Mucosa of descending colon (tissue), 3 donors: ENCODE measurements around the gene SPAG8. TPM values are rescaled to one million over a fixed set of nuclear protein-coding genes. Genes with fewer than 3 reads are reported as not detected.

Experiments used
- ATAC-seq: fragments of 200-7000 bp; cut with Tn5 transposase; one replicate; pipeline ENCODE4 v1.9.1; 2020; ENCODE audit warnings: mild to moderate bottlenecking, moderate library complexity
- DNase-seq, 3 donors: peaks; one replicate each; pipeline ENCODE4 v3.0.0-alpha.2; 2020
- H3K36me3 ChIP-seq: fragments of 200-600 bp; one replicate; pipeline ENCODE4 v1.8.0; 2021; ENCODE audit warnings: low read depth, mild to moderate bottlenecking
- H3K4me1 ChIP-seq: fragments of 200-600 bp; one replicate; pipeline ENCODE4 v1.8.0; 2021; ENCODE audit warnings: low read depth, mild to moderate bottlenecking
- H3K4me3 ChIP-seq: fragments of 200-600 bp; one replicate; pipeline ENCODE4 v1.8.0; 2021; ENCODE audit warnings: mild to moderate bottlenecking
- H3K9me3 ChIP-seq: fragments of 200-600 bp; one replicate; pipeline ENCODE4 v1.8.0; 2021; ENCODE audit warnings: mild to moderate bottlenecking
- CTCF ChIP-seq: fragments of 200-600 bp; IDR thresholded peaks from one replicate; pipeline ENCODE4 v1.8.0; 2022; ENCODE audit warnings: antibody characterized with exemption, mild to moderate bottlenecking
- intact Hi-C, 2 donors: fragments of 100-400 bp; cut with DNase I in 1 of 2; cut with micrococcal nuclease in 1 of 2; formaldehyde crosslinking; loops; one replicate each; pipeline versions ENCODE4 v1.11.0 to v1.11.1; 2022; cut with DNase I, micrococcal nuclease
- total RNA-seq, 3 donors: library from RNA; stranded (reverse); fragmentation: NEBNext Ultra II Directional in 2 of 3; extraction: Animal tissue kit (Norgen Biotek cat#: 25700) in 2 of 3; gene quantifications; one replicate each; pipeline versions ENCODE4 v1.2.1 to v1.2.4, GENCODE V29; 2021 to 2023
- donor health status: DM: no; HTN: no; CAD: no; lungs with moderate emphysema.
- donor health status: DM: no; HTN: no; CAD: no.
- donor health status: DM: no; HTN: yes; CAD: no.

Gene SPAG8
- total RNA-seq, 3 donors from 2014 or later = 0.84 to 2.5 (median 0.92) TPM

DNA sequence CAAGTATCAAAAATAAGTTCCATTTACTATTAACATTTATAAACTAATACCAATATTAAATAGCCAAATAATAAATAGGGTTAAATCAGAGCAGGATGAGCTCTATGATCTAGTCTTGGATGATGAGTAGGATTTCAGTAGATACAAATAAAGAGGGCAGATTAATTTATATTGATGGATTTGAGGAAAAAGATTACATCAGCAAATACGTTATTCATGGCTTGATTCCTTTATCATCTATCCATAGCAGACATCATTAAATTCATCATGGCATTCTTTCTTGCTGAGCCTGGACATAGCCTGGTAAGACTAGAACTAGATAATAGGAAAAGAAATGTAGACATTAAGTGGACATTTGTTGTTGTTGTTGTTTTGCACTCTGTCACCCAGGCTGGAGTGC is 44.6 kb downstream of the SPAG8 start:
- Histone ChIP-seq H3K36me3 (no peaks in the 10 kb centered on the region), H3K9me3 (no peaks in the 10 kb centered on the region), H3K4me1 (peaks cover 21% of the 10 kb centered on the region), H3K4me3 (no peak overlapping the region)
- DNase-seq = no peak
- ATAC-seq = no peak
- no peak for TF ChIP-seq CTCF
- intact Hi-C loops = no loop called here

GRCh38 chr9:35766997-35767396 is 45.1 kb downstream of the SPAG8 start:
- no peaks in the 10 kb centered on the region for H3K36me3 ChIP-seq
- no peak overlapping the region for H3K4me3 ChIP-seq
- DNase-seq (no peak), ATAC-seq (no peak)
- intact Hi-C loops = no loop called here
- no peak for TF ChIP-seq CTCF
- H3K9me3 ChIP-seq = no peaks in the 10 kb centered on the region
- peaks cover 17% of the 10 kb centered on the region for H3K4me1 ChIP-seq

DNA sequence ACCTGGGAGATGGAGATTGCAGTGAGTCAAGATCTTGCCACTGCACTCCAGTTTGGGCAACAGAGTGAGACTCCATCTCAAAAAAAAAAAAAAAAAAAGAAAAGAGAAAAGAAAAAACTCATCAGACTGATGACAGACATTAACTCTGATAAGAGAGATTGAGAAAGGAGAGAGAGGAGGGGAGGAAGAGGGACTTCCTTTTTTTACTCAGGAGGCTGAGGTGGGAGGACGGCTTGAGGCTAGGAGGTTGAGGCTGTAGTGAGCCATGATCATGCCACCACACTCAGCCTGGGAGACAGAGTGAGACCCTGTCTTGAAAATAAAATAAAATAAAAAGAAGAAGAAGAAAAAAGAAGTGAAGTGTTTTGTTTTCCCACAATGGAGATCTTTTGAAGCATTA is 48.3 kb downstream of the SPAG8 start:
- Histone ChIP-seq H3K4me3 (no peak overlapping the region), H3K9me3 (no peaks in the 10 kb centered on the region), H3K4me1 (peaks cover under 1% of the 10 kb centered on the region), H3K36me3 (no peaks in the 10 kb centered on the region)
- no peak for ATAC-seq
- no peak for DNase-seq
- TF ChIP-seq CTCF = no peak
- intact Hi-C loops = no loop called here

DNA sequence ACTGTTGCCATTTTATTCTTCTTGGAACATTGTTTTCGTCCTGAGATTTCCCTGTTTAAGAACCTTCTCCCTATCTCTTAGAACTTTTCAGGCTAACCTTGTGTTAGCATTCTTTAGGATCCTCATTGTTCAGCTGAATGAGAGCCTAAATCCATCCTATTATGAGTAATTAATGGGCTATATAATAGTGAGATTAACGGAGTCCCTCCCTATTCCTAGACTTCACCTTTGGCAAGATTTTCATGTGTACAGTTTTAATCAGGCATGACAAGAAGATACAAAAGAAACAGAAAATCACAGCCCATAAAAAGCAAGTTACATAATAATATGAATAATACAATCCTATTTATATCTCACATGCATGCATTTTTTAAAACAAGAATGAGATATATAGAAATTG is 48.9 kb downstream of the SPAG8 start:
- ATAC-seq (no peak), DNase-seq (no peak)
- Histone ChIP-seq H3K9me3 (no peaks in the 10 kb centered on the region), H3K36me3 (no peaks in the 10 kb centered on the region), H3K4me3 (no peak overlapping the region), H3K4me1 (peaks cover 7% of the 10 kb centered on the region)
- no peak for TF ChIP-seq CTCF
- intact Hi-C loops = no loop called here

DNA sequence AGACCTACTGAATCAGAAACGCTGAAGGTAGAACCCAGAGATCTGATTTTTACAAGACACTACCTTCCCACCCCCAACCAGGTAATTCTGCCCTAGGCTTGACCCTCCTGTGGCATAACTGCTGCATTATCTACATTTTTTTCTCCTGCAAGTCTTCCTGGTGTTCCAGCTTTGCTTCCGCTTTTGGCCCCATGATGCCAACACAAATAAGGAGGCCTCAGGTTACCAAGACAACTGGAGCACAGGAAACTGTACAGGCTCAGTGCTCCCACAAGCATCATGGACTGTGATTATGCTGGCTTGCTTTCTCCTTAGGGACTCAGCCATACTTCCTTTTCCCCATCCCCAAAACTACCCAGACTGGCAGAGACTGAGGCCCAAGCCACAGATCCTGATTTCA is 51.4 kb downstream of the SPAG8 start:
- Histone ChIP-seq H3K36me3 (no peaks in the 10 kb centered on the region), H3K4me1 (peaks cover 19% of the 10 kb centered on the region), H3K9me3 (no peaks in the 10 kb centered on the region), H3K4me3 (no peak overlapping the region)
- DNase-seq = no peak
- no peak for TF ChIP-seq CTCF
- intact Hi-C loops = no loop called here
- peak; percentile 57 for ATAC-seq

DNA sequence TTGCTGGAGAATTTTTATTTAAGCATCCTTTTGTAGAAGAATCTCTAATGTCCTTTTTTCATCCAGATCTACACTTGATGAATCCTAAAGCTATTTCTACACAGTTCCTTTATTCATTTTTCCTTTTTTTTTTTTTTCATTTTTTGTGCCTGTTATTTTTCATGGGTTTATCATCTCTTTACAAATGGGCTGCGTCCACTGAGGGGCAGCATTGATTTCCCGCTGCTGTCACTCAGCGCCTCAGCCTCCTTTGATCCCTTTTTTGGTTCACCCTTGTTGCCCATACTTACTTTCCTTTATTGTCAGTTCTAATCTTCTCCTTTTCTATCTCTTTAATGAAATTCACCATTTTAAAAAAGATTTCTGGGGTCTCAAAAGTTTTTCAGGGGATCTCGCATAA is 52.3 kb downstream of the SPAG8 start:
- intact Hi-C loops = no loop called here
- no peaks in the 10 kb centered on the region for H3K36me3 ChIP-seq
- TF ChIP-seq CTCF = no peak
- no peak for ATAC-seq
- peaks cover 19% of the 10 kb centered on the region for H3K4me1 ChIP-seq
- DNase-seq = no peak
- H3K9me3 ChIP-seq = no peaks in the 10 kb centered on the region
- H3K4me3 ChIP-seq = no peak overlapping the region
